GM18867 (cell line): Measurements from ENCODE around the gene ANTXRL.
"Not testable (repeated sequence)": the region's sequence is repeated elsewhere in the genome, so short reads cannot be mapped to it uniquely, and the experiment has no call there.

ENCODE experiments used
- ATAC-seq: cut with Tn5 transposase; IDR thresholded peaks from one replicate; pipeline ENCODE4 v1.9.1; 2021; ENCODE audit warnings: mild to moderate bottlenecking, moderate library complexity; ENCODE audit not compliant: unreplicated experiment

ANTXRL gene

DNA sequence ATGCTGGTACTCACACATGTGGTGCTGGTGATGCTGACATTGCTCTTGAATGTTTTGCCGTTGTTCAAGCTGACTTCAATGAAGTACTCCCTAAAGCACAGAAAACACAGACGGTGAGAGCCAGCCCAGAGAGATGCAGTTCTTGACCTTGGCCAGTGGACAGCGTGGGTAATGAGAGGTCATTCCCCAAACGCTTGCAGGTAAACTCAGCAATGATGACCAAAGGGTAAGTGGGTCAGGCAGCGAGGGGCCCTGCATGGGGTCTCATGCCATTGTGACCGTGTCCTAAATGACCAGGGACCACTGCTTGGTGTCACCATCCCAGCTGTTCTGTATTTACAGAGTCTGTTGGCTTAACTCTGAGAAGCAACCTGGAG, 32.8 kb upstream of the ANTXRL start:
- ATAC-seq = no peak

DNA sequence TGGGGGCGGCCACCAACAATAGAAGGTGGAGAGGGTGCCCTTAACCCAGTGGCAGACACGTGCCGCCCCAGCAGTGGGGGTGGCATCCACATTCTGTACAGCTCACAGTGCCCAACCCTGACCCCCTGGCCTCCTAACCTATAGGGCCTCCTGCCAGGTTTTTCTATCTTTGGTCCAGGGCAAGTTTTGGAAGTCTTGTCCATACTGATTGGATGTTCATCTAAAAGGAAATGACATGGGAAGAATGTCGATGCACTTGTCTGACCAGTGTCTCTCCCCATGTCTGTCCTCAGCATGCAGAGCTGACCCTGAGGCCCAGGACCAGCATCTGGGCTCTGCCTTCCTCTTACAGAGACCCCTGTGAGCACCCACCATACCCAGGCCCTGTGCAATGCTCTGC, 32.3 kb upstream of the ANTXRL start:
- ATAC-seq = no peak

DNA sequence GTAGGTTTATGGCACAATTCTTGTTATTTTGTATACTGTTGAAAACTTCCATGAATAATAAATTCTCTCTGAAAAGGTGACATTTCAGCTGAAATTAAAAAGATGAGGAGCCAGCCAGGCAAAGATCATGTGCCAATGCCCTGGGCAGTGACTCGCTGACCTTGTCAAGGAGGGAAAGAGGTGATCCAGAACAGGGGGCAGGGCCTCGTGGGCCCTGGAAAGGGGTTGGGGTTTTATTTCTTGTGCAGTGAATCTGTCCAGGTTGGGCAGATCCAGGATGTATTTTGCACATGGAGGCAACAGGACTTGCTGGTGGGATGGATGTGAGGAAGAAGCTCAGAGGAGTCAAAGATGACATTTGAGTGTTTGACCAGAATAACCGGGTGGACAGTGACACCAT, 31.6 kb upstream of the ANTXRL start:
- not testable (repeated sequence) for ATAC-seq

DNA sequence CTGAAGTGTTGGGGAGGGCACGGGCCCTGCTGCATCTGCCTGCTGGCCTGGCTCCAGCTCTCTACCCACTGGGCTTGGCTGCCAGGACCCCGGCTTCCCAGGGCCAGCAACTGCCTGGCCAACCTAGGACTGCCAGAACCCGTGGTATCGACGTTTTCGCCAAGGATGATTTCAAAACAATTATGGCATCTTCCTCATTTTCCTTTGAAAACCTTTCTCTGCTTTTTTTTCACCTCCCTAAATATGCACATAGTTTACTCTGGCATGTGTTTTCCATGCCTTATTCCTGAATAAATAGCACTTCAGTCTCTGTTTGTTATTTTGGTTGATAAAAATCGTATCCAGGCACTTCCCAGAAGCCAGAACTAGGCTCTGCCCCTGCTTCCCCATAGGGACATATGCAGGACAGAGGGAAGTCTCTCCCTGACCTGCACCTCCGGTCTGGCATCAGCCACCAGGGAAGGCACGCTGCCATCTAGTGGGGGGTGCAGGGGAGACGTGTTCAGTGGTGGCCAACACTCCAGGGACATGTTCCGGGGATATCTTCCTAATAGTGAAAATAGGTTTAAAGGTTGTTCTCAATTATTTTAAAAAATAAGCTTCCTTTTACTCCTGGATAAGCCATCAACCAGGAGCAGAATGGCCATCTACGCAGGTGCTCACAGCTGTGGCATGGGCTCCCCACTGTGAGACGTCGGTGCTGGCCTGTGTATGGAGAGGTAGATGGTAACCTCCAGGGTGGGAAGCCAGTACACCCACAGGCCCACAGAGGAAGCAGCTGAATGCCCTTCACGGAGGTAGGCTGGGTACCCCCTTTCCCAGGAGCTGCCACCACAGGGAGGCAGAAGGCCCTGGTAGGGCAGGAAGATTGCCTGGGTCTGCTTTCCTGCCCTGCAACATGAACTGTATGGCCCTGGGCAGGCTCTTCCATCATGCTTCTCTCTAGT, 30.7 kb upstream of the ANTXRL start:
- ATAC-seq = peak; percentile 62

DNA sequence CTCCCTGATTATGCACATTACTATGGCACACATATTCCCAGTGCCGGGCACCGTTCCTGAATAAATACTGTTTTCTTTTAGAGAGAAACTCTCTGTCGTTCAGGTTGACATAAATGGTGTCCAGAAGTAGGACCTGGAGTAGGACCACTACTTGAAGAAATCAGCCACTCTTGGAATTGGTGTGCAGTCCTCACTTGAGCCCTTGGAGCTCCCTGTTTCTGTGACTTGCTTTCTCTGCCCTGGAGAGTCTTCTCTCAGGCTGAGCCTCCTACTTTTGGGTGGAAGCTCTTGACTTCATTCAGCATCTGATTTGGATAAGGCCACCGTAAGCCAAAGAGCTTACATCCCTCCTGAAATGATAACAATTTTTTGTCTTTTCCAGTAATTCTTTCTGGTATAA, 29.7 kb upstream of the ANTXRL start:
- no peak for ATAC-seq

DNA sequence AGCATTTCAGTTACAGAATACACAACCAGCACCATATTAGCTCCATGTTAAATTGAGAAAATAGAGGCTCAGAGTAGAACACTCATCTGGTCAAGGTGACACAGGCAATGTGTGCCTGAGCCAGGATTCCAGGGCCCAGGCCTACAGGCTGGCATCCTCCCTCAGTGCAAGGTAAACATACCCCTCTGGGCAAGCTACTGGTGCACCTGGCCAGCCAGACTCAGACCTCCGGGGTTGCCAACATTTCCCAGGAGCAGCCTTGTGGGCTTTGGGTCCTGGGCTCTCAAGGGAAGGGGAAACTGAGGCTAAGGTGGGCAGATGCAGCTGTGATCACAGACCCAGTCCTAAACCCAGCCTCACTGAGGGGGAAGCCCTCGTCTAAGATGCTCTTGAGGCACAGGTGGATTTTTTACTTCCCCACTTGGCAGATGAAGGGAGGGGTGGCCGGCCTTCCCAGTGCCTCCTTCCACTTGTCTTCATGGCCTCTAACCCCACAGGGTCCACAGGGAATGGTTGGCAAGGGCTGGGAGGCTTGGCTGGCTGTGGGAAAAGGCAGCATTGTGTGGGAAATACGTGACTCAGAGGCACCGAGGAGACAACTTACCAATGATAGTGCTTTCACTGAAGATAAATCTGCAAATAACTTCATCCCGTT, 23.8 kb upstream of the ANTXRL start:
- ATAC-seq = not testable (repeated sequence)

DNA sequence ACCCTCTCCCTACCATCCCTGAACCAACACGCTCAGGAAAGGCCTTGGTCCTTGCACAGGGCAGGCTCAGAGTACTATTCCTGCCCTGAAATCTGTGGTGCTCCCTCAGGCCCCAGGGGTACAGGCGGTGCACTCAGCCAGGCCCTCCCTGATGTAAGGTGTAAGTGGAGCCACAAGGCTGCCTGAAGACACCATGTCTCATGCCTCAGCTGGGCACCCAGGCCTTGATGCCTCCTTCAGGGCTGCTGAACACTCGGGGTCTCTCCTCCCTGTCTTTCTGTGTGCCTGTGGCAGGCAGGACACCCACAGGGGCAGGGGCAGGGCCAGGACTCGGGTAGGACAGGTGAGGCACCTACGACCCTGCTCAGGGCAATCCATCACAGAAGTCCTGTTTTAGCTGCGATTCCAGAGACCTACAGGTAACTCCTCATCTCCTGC, 22.9 kb upstream of the ANTXRL start:
- no peak for ATAC-seq

DNA sequence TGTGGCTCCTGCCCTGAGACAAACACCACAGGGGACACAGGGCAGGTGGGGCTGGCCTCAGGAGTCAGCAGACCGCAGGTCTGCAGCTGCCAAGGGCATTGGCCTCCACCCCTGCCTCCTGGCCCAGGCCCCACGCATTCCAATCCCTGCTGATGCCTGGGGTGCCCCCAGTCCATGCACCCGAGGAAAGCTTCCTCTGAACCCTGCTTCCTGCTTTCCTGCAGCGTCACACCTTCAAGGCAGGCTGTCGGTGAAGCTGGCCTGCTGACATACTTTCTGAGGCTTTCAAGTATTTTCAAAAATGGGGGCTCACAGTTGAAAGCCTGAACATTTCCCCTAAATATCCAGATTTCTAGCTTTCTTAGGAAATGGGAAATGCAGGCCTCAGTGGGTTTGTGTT, 22.5 kb upstream of the ANTXRL start:
- no peak for ATAC-seq

DNA sequence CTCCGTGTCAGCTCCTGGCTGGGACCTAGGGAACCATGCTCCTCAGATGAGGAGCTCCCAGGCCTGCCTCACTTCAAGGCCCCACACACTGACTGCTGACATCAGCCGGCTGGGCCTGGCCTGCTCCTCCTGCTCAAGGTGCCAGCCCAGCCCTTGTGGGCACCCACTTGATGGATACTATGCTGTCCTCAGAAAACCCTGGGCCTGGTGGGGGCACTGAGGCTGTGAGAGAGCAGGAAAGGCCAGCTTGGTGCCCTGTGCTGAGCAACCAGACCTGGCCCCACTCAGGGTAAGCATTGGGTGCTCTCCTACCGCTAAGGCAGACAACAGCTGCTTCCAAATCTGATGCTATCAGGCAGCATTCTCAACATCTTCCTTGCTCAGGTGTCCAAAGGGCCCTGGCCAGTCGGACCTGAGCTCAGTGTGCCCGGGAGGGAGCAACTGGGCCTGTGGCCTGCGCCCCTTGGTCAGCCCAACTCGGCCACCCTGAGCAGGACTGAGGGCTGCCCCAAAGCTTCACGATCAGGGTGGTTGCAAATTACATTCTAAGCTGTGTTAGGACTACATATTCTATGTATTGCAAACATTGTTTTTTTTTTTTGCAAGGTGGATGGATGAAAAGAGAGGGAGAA, 21.9 kb upstream of the ANTXRL start:
- ATAC-seq = no peak

DNA sequence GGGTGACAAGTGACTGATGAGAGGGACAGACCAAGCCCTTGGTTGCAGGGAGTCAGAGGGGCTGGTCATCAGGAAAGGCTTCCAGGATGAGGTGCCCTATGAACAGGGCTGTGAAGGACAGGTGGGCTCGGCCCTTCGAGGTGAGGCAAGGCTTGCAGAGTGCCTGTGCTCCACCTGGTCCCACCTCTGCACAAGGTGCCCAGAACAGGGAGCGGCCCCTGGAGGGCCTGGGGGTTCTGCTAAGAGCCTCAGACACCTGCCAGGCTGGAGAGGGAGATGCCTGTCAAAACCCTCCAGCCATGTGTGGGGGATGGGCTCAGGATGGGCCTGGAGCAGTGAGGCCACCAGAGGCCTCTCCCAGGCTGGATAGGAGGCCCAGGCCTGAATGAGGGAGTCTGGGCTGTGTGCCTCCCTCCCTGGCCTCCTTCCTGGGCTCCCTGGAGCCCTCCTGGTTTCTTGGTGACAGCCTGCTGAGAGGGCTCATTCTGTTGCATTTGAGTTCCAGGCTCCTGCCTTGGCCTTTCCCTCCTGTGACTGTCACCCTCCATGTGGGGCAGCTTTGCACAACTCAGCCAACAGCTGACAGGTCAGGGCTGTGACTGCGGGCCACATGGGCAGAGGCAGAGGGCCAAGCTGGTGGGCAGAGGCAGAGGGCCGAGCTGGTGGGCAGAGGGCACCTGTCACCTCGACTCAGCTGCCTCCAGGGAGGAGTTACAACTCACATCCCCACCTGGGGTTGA, 21.1 kb upstream of the ANTXRL start:
- ATAC-seq = not testable (repeated sequence)

DNA sequence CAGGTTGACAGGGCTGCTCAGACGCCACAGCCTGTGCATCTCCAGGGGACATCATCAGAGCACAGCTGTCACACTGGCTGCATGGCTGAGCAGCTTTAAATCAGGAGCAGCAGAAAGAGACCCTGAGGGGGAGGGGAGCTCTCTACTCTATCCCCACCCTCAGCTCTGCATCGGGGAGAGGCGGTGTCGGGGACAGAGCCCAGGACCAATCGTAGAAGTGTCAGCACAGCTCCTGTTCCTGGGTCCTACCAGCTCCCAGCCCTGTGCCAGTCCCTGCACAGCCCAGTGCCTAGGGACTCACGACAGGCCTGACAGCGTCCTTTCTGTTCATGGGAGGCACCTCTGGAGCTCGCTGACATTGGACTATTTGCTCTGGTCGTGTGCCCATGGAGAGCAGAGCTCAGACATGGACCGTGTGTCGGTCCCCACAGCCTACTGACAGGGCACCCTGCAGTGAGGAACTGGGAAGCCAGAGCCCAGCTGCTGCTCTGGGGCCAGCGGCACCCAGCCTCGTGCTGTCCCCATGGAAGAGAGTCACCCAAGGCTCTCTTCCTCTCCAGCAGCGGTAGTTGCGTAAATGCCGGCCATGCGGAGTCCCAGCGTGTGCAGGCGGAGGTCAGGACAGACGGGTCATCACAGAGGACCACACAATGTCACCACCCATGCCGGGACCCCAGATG, 20.4 kb upstream of the ANTXRL start:
- ATAC-seq = no peak

DNA sequence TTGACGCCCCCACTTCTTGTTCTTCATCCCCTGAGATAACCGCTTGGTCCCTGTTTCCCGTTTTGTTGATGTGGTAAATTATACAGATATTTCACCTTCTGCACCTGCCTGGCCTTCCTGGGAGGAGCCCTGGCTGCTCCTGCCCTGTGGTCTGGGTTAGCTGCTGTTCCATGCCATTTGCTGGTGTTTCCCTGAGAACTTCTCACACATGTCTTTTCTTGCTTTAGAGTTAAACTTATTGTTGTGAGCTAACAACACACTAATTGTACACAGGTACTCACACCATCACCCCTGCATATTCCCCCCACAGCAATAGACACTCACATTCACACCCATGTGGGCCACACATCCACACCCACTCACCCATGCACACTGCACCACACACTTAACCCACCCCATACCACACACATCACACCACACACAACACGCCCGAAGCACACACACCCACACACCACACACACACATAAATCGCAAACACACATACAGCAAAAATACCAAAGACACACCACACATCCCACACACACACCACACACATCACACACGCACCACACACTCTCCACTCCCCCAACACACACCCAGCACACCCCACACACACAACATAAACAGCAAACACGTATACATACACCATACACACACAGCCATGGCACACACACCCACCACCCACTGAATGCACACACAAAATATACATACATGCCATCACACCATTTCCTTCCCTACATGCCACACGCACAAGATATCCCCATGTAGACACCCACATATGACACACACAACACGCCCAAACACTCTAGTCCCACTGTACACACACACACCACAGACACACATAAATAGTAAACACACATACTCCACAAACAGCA, 19.4 kb upstream of the ANTXRL start:
- ATAC-seq = no peak

DNA sequence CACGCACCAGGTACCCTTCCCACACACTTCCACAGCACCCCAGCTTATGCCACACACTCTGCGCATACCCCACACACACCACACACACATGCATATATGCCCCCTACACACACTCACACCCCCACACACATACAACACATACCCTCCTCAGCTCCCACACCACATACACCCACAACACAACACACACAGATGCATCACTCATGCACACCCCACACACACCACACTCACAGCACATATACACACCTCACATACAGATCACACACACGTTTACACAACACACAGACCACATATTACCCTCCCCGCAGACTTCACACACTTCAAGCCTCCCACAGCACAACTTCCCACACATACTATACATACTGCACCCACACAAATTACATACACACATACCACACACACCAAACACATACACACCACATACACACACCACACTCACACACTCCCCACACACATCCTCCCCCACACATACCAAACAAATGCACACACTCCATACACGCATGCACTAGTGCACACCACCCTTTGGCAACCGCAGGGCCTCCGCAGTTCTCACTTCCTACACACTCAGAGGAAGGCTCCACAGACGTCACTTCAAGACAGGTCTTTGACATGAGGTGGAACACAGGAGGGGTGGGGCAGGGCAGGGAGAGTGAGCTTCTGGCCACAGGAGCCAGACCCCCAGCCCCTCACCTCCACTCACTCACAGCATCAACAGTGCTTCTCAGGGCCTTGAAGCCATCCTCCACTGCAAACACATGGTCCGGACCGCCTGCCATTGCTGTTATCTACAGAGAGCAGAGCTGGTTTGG, 18.5 kb upstream of the ANTXRL start:
- ATAC-seq = peak; percentile 92

DNA sequence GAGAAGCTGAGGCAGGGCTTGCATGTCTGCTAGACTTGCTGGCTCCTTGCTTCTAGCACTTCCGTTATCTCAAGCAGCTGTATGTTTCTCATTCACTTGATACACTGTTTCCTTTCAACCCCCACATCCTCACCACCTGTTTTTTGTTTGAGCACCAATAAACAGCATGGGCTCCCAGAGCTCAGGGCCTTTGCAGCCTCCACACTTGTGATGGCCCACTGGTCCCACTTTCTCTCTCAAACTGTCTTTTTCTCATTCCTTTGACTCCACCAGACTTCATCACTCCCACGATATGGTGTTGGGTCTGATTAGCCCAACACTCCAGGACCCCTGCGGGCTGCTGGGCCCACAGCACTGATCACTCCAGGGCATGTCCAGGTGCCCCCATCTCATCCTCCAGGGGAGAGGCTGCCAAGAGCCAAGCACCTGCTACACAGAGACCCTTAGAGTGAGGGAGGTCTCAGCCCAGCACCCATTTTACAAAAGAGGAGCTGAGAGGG, 17.2 kb upstream of the ANTXRL start:
- not testable (repeated sequence) for ATAC-seq

DNA sequence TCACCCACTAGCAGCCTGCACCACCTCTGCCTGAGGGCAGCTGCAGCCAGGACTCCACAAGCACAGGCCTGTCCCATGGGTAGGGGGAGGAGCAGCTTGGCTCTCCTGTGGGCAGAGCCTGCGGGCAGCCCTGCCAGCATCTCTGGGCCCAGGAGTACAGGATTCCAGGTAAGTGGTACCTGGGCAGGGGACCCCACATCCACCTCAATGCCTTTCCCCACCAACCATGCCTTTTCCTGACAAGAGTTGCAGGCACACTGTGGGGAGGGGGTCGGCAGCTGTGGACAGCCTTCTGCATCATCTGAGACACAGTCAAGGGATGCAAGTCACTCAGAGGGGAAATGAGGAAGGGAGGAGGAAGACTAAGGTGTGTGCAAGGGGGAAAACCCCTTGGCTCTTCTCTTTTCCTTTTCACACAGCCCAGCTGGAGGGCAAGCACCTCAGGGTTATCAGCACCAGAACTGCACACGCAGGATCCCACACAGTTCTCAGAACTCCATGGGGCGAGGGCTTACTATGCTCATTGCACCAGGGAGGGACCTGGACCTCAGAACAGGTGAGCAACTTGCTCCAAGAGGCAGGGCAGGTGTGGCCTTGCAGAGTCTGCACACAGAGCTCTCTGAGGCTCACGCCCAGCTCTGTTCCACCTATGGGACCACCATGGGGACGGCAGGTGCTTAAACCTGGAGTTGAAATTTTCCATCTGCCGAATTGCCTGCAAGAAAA, 16.5 kb upstream of the ANTXRL start:
- ATAC-seq = no peak

DNA sequence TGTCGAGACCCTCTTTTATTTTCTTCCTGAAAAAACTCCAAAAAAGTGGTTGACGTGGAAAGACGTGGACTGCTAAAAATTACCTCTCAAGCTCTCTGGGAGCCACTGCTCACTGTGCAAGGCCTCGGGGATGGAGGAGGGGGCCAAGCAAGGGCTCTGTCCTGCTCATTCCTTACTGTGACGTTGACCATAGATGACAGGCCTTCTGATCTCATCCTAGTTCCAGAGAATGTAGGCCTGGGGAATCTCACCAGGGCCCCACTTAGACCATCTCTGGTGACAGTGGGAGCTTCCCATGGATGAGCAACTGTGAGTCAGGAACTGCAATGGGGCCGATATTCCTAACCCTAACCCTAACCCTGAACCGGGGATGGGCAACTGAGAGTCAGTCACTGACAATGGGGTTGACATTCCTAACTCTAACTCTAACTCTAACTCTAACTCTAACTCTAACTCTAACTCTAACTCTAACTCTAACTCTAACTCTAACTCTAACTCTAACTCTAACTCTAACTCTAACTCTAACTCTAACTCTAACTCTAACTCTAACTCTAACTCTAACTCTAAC, 15.8 kb upstream of the ANTXRL start:
- not testable (repeated sequence) for ATAC-seq

DNA sequence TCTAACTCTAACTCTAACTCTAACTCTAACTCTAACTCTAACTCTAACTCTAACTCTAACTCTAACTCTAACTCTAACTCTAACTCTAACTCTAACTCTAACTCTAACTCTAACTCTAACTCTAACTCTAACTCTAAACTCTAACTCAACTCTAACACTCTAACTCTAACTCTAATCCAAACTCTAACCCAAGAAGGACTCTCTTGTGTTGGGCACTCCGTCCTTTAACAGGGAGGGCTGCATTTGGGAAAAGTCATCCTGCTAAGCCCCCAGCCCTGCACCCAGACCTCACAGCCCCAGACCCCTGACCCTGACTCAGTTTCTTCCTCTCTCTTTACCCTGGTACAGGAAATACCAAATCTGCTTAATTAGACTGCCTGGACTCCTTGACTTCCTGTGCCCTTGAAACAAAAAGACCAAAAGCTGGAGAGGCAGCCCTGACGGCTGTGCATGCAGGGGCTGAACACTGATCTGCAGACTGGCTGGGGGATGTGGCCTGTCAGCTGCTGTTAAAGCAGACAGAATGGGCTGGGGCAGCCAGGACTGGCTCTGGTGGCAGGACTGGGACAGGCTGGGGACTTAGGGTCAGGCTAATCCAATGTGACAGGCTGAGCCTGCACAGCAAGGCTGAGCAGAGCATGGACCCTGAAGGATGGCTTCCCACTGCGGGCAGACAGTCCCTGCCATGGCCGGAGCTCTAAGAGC, 14.8 kb upstream of the ANTXRL start:
- ATAC-seq = not testable (repeated sequence)
